ENCODE data around the gene RB1. TPM values are rescaled to one million over a fixed set of nuclear protein-coding genes. Genes with fewer than 3 reads are reported as not detected.

Gene RB1
- total RNA-seq, 1 donor from 2014 or later: 41.0 TPM

GRCh38 chr13:48505012-48505411 is 201.5 kb downstream of the RB1 start:
- intact Hi-C loops (cut with DNase I): no loop called here
- H3K9me3 ChIP-seq: no peaks in the 10 kb centered on the region
- no peaks in the 10 kb centered on the region for H3K36me3 ChIP-seq
- DNase-seq (no peak), ATAC-seq (no peak)
- H3K4me1 ChIP-seq: peaks cover 41% of the 10 kb centered on the region
- TF ChIP-seq CTCF (IDR thresholded peaks at IDR 0.05): no peak
- H3K27ac ChIP-seq: peak overlapping the region; percentile 60
- no peak overlapping the region for H3K4me3 ChIP-seq
- no peaks in the 10 kb centered on the region for H3K27me3 ChIP-seq

- peak overlapping the region; percentile 60 for H3K27ac ChIP-seq
- H3K27me3 ChIP-seq: no peaks in the 10 kb centered on the region
- peaks cover 42% of the 10 kb centered on the region for H3K4me1 ChIP-seq
- no peaks in the 10 kb centered on the region for H3K9me3 ChIP-seq
- intact Hi-C loops (cut with DNase I): no loop called here
- H3K4me3 ChIP-seq: no peak overlapping the region
- ATAC-seq (peak; percentile 57), DNase-seq (no peak)
- H3K36me3 ChIP-seq: no peaks in the 10 kb centered on the region
- TF ChIP-seq CTCF (IDR thresholded peaks at IDR 0.05): no peak
Observed at GRCh38 chr13:48505597-48506091, 202.1 kb downstream of the RB1 start.

- Histone ChIP-seq H3K27ac (peak overlapping the region; percentile 60), H3K36me3 (no peaks in the 10 kb centered on the region), H3K27me3 (no peaks in the 10 kb centered on the region), H3K4me3 (no peak overlapping the region), H3K4me1 (peaks cover 40% of the 10 kb centered on the region), H3K9me3 (no peaks in the 10 kb centered on the region)
- no peak for DNase-seq
- peak; percentile 34 for ATAC-seq
- intact Hi-C loops (cut with DNase I): no loop called here
- TF ChIP-seq CTCF (IDR thresholded peaks at IDR 0.05): no peak
Observed at GRCh38 chr13:48506092-48506701, 202.6 kb downstream of the RB1 start.

GRCh38 chr13:48507021-48507420 is 203.5 kb downstream of the RB1 start:
- intact Hi-C loops (cut with DNase I): no loop called here
- no peak for TF ChIP-seq CTCF (IDR thresholded peaks at IDR 0.05)
- H3K36me3 ChIP-seq: no peaks in the 10 kb centered on the region
- no peaks in the 10 kb centered on the region for H3K9me3 ChIP-seq
- no peak for ATAC-seq
- no peak overlapping the region for H3K27ac ChIP-seq
- H3K4me3 ChIP-seq: no peak overlapping the region
- peaks cover 34% of the 10 kb centered on the region for H3K4me1 ChIP-seq
- no peak for DNase-seq
- H3K27me3 ChIP-seq: no peaks in the 10 kb centered on the region

GRCh38 chr13:48508011-48508410 is 204.5 kb downstream of the RB1 start:
- no peak for ATAC-seq
- Histone ChIP-seq H3K27ac (no peak overlapping the region), H3K27me3 (no peaks in the 10 kb centered on the region)

More at GRCh38 chr13:48508011-48508410, 204.5 kb downstream of the RB1 start:
- intact Hi-C loops (cut with DNase I): no loop called here
- no peaks in the 10 kb centered on the region for H3K9me3 ChIP-seq
- no peak overlapping the region for H3K4me3 ChIP-seq
- no peak for DNase-seq
- H3K36me3 ChIP-seq: no peaks in the 10 kb centered on the region
- no peak for TF ChIP-seq CTCF (IDR thresholded peaks at IDR 0.05)
- peaks cover 34% of the 10 kb centered on the region for H3K4me1 ChIP-seq

Data from upper lobe of right lung (tissue), 1 donor.